CD14-positive monocyte (primary cell): ENCODE data around the gene HIVEP3. TPM values are rescaled to one million over a fixed set of nuclear protein-coding genes. Genes with fewer than 3 reads are reported as not detected.

Experiments
- DNase-seq, 3 donors: peaks; one replicate each; pipeline ENCODE4 v3.0.0-alpha.2; 2011 to 2022
- H2AFZ ChIP-seq: 2 replicates; pipeline ENCODE4 v1.6.0; 2012; ENCODE audit warnings: mild to moderate bottlenecking, low read depth, low read length, inconsistent platforms; ENCODE audit not compliant: insufficient read depth, poor library complexity, severe bottlenecking
- H3K27ac ChIP-seq, 2 donors: 1 replicate in 1 of 2; 2 replicates in 1 of 2; pipeline ENCODE4 v1.5.1; 2012 to 2013; ENCODE audit warnings: low read length in 2 of 2, control low read depth in 1 of 2, inconsistent platforms in 1 of 2, low read depth in 1 of 2, mild to moderate bottlenecking in 1 of 2
- H3K27me3 ChIP-seq, 2 donors: one replicate each; pipeline versions ENCODE4 v1.6.0 to v1.6.1; 2011 to 2013; ENCODE audit warnings: low read length in 2 of 2; ENCODE audit not compliant: control insufficient read depth in 2 of 2, insufficient read depth in 2 of 2
- H3K36me3 ChIP-seq, 2 donors: replicated peaks in 1 of 2; 1 replicate in 1 of 2; 2 replicates in 1 of 2; pipeline versions ENCODE4 v1.5.1 to v1.6.1; 2012 to 2013; ENCODE audit warnings: low read length in 2 of 2, control low read depth in 1 of 2, inconsistent platforms in 1 of 2, mild to moderate bottlenecking in 1 of 2; ENCODE audit not compliant: insufficient read depth in 2 of 2, control insufficient read depth in 1 of 2
- H3K4me1 ChIP-seq, 2 donors: 1 replicate in 1 of 2; 2 replicates in 1 of 2; pipeline versions ENCODE4 v1.5.1 to v1.6.1; 2012 to 2013; ENCODE audit warnings: low read length in 2 of 2, control low read depth in 1 of 2, inconsistent platforms in 1 of 2, mild to moderate bottlenecking in 1 of 2, moderate library complexity in 1 of 2; ENCODE audit not compliant: insufficient read depth in 2 of 2, control insufficient read depth in 1 of 2
- H3K4me2 ChIP-seq: replicated peaks from 2 replicates; pipeline ENCODE3; 2012; ENCODE audit warnings: low read length, moderate library complexity, mild to moderate bottlenecking; ENCODE audit not compliant: poor library complexity, severe bottlenecking; ENCODE audit errors: extremely low read depth
- H3K4me3 ChIP-seq, 3 experiments: fragments of 200-600 bp in 1 of 3; sonication (generic) in 1 of 3; replicated peaks in 1 of 3; 1 replicate in 2 of 3; 2 replicates in 1 of 3; pipeline ENCODE4 v1.5.1; 2011 to 2013; ENCODE audit warnings: low read length in 3 of 3, mild to moderate bottlenecking in 3 of 3, control low read depth in 2 of 3, low read depth in 2 of 3, inconsistent platforms in 1 of 3, moderate library complexity in 1 of 3
- H3K79me2 ChIP-seq: 2 replicates; pipeline ENCODE4 v1.6.0; 2012; ENCODE audit warnings: mild to moderate bottlenecking, control low read depth, inconsistent platforms, low read length, moderate library complexity; ENCODE audit not compliant: insufficient read depth
- H3K9ac ChIP-seq: 2 replicates; pipeline ENCODE4 v1.6.0; 2017; ENCODE audit warnings: low read length, mild to moderate bottlenecking; ENCODE audit not compliant: insufficient read depth, poor library complexity, severe bottlenecking
- H3K9me3 ChIP-seq, 2 donors: replicated peaks in 1 of 2; 1 replicate in 1 of 2; 2 replicates in 1 of 2; pipeline versions ENCODE4 v1.5.1 to v1.6.1; 2012 to 2013; ENCODE audit warnings: low read length in 2 of 2, control low read depth in 1 of 2; ENCODE audit not compliant: control insufficient read depth in 1 of 2, insufficient read depth in 1 of 2
- H4K20me1 ChIP-seq: 2 replicates; pipeline ENCODE4 v1.6.0; 2012; ENCODE audit warnings: mild to moderate bottlenecking, low read length, control low read depth, moderate library complexity; ENCODE audit not compliant: insufficient read depth
- H3K27ac Mint-ChIP-seq, 7 donors: one replicate each; pipeline ENCODE4 v1.8.0; 2020; ENCODE audit warnings: mild to moderate bottlenecking in 7 of 7, mixed read lengths in 7 of 7, moderate library complexity in 6 of 7, inconsistent platforms in 2 of 7
- H3K27me3 Mint-ChIP-seq, 3 donors: one replicate each; pipeline ENCODE4 v1.8.0; 2021 to 2022; ENCODE audit warnings: low read depth in 3 of 3, mild to moderate bottlenecking in 3 of 3, mixed read lengths in 3 of 3, moderate library complexity in 3 of 3, inconsistent platforms in 1 of 3
- H3K36me3 Mint-ChIP-seq, 2 donors: one replicate each; pipeline ENCODE4 v1.8.0; 2020; ENCODE audit warnings: mixed read lengths in 2 of 2, inconsistent platforms in 1 of 2, mild to moderate bottlenecking in 1 of 2
- H3K4me1 Mint-ChIP-seq: one replicate; pipeline ENCODE4 v1.8.0; 2020; ENCODE audit warnings: mild to moderate bottlenecking, mixed read lengths
- H3K4me3 Mint-ChIP-seq, 2 donors: one replicate each; pipeline ENCODE4 v1.8.0; 2020; ENCODE audit warnings: mild to moderate bottlenecking in 2 of 2, mixed read lengths in 2 of 2, moderate library complexity in 1 of 2
- H3K9me3 Mint-ChIP-seq, 7 donors: one replicate each; pipeline ENCODE4 v1.8.0; 2020 to 2022; ENCODE audit warnings: mixed read lengths in 7 of 7, mild to moderate bottlenecking in 6 of 7, moderate library complexity in 6 of 7, inconsistent platforms in 2 of 7
- CTCF ChIP-seq: fragments of 200-600 bp; IDR thresholded peaks from one replicate; pipeline ENCODE4 v1.8.0; 2022; ENCODE audit warnings: antibody characterized with exemption, mild to moderate bottlenecking
- WGBS: methylation state at CpG from one replicate; pipeline ENCODE4 v1.1.5; 2013; ENCODE audit warnings: missing lambda C conversion rate; ENCODE audit not compliant: insufficient coverage; 5-methylcytosine and 5-hydroxymethylcytosine counted together
- intact Hi-C, 2 donors: fragments of 100-400 bp; cut with micrococcal nuclease; formaldehyde crosslinking; loops; one replicate each; pipeline versions ENCODE4 v1.15.0 to v1.15.1; 2023
- polyA plus RNA-seq, 3 donors: library from polyadenylated mRNA; depleted of rRNA in 1 of 3; unstranded in 2 of 3; stranded (reverse) in 1 of 3; fragments of 300-500 nt in 2 of 3; fragments of >200 nt in 1 of 3; fragmentation: Illumina TruSeq in 2 of 3; gene quantifications; 1 replicate in 2 of 3; 2 replicates in 1 of 3; pipeline ENCODE4 v1.2.3, GENCODE V29; 2012 to 2021

Gene HIVEP3
- polyA plus RNA-seq, 3 donors: 1.2 to 3.7 (median 1.8) TPM

DNA sequence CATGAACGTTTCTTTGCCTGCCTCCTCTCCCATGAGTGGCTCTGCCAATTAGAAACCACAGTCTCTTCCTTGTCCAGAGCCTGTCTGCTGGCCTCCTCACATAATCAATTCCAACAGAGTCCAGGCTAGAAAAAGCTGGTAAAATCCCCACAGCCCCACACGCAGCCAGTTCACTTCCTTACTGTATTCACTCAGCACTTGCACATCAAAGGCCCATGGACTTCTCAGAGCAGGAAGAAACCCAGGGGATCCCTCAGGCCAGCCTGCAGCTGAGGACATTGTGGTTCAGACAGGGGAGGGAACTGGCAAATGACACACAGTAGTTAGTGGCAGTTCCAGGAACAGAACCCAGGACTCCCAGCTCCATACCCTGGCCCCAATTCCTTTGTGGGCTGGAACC, 262.7 kb downstream of the HIVEP3 start:
- no peak overlapping the region for H2AFZ ChIP-seq
- Mint-ChIP-seq H3K36me3 (peaks cover 22 to 34% of the 10 kb centered on the region in 2 donors), H3K9me3 (peaks cover 0 to 3% (median 0%) of the 10 kb centered on the region in 7 donors), H3K27me3 (peaks cover 6 to 12% (median 10%) of the 10 kb centered on the region in 3 donors), H3K27ac (peak overlapping the region in 5 of 7 donors; percentile 53 to 79 (median 67)), H3K4me3 (no peak overlapping the region), H3K4me1 (peaks cover 68% of the 10 kb centered on the region)
- peak overlapping the region; percentile 4 for H3K27ac ChIP-seq
- H3K4me2 ChIP-seq: no peak overlapping the region
- H3K27me3 ChIP-seq: no peaks in the 10 kb centered on the region
- H3K79me2 ChIP-seq: peaks cover 72% of the 10 kb centered on the region
- H4K20me1 ChIP-seq: peaks cover 64% of the 10 kb centered on the region
- no peak for TF ChIP-seq CTCF
- DNase-seq: peak in 2 of 3 donors; percentile 12 to 65
- no peak overlapping the region for H3K4me3 ChIP-seq
- no peaks in the 10 kb centered on the region for H3K36me3 ChIP-seq
- 47% methylated on average over 2 of the region's 2 CpGs for WGBS
- H3K4me1 ChIP-seq: peaks cover 56 to 61% of the 10 kb centered on the region in 2 donors
- H3K9me3 ChIP-seq: no peaks in the 10 kb centered on the region
- H3K9ac ChIP-seq: no peak overlapping the region
- intact Hi-C loops: no loop called here

- H3K9me3 ChIP-seq: no peaks in the 10 kb centered on the region
- H3K4me2 ChIP-seq: no peak overlapping the region
- Mint-ChIP-seq H3K9me3 (peaks cover 0 to 3% (median 0%) of the 10 kb centered on the region in 7 donors), H3K4me1 (peaks cover 68% of the 10 kb centered on the region), H3K4me3 (no peak overlapping the region), H3K27me3 (peaks cover 2 to 9% (median 7%) of the 10 kb centered on the region in 3 donors), H3K36me3 (peaks cover 22 to 35% of the 10 kb centered on the region in 2 donors), H3K27ac (peak overlapping the region in 2 of 7 donors; percentile 54 to 65)
- H3K4me1 ChIP-seq: peaks cover 53 to 60% of the 10 kb centered on the region in 2 donors
- peaks cover 64% of the 10 kb centered on the region for H4K20me1 ChIP-seq
- H3K9ac ChIP-seq: no peak overlapping the region
- H3K36me3 ChIP-seq: no peaks in the 10 kb centered on the region
- H3K79me2 ChIP-seq: peaks cover 71% of the 10 kb centered on the region
- TF ChIP-seq CTCF: no peak
- H2AFZ ChIP-seq: no peak overlapping the region
- no CpG with 5 or more reads among the region's 3 CpGs for WGBS
- intact Hi-C loops: no loop called here
- no peak for DNase-seq
- no peak overlapping the region for H3K4me3 ChIP-seq
- no peaks in the 10 kb centered on the region for H3K27me3 ChIP-seq
- no peak overlapping the region for H3K27ac ChIP-seq
Measured at GRCh38 chr1:41655632-41656031, 263.1 kb downstream of the HIVEP3 start.
